ENCODE results near the gene RABL2B.
"Not testable (repeated sequence)": the region's sequence is repeated elsewhere in the genome, so short reads cannot be mapped to it uniquely, and the experiment has no call there.

DNA sequence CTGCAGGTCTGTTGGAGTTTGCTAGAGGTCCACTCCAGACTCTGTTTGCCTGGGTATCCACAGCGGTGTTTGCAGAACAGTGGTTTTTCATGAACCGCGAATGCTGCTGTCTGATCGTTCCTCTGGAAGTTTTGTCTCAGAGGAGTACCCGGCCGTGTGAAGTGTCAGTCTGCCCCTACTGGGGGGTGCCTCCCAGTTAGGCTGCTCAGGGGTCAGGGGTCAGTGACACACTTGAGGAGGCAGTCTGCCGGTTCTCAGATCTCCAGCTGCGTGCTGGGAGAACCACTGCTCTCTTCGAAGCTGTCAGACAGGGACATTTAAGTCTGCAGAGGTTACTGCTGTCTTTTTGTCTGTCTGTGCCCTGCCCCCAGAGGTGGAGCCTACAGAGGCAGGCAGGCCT is 27.0 kb downstream of the RABL2B start:
- TF ChIP-seq, protein P1, sequence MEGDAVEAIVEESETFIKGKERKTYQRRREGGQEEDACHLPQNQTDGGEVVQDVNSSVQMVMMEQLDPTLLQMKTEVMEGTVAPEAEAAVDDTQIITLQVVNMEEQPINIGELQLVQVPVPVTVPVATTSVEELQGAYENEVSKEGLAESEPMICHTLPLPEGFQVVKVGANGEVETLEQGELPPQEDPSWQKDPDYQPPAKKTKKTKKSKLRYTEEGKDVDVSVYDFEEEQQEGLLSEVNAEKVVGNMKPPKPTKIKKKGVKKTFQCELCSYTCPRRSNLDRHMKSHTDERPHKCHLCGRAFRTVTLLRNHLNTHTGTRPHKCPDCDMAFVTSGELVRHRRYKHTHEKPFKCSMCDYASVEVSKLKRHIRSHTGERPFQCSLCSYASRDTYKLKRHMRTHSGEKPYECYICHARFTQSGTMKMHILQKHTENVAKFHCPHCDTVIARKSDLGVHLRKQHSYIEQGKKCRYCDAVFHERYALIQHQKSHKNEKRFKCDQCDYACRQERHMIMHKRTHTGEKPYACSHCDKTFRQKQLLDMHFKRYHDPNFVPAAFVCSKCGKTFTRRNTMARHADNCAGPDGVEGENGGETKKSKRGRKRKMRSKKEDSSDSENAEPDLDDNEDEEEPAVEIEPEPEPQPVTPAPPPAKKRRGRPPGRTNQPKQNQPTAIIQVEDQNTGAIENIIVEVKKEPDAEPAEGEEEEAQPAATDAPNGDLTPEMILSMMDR (IDR thresholded peaks at IDR 0.05) = not testable (repeated sequence)
- not testable (repeated sequence) for TF ChIP-seq POLR2A (IDR thresholded peaks at IDR 0.05)

Data from adrenal gland (tissue), 5 donors.